ENCODE measurements around the gene NHSL2.

DNA sequence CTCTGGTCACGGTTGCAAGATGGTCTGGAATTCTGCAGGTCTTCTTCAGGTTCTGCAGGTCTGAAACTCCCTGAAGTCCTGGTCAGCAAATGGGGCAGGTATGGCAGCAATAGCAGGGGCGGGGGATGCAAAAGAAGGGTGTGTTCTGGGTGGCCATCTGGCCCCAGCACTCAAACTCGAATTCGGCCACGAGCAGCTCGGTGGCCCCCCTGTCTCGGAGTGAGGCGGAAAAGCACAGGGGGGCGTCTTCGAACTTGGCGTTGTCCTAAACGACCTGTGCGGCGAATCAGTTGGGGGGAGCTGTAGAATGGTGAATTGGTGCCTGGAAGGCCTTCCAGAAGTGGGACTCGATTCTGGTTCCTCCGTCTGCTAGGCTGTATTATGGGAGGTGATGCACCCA is 219.0 kb downstream of the NHSL2 start:
- TF ChIP-seq ZNF274 (IDR thresholded peaks at IDR 0.05; ENCODE audit: low read depth, low read length) (no peak), YY1 (IDR thresholded peaks at IDR 0.05; ENCODE audit: insufficient read depth, insufficient read length) (no peak), SUZ12 (IDR thresholded peaks at IDR 0.05; ENCODE audit: extremely low read depth, insufficient read depth, insufficient read length) (no peak)

Measured in NT2/D1 (cell line).